Stomach (tissue), 9 donors: ENCODE data around the gene RPP21. TPM values are rescaled to one million over a fixed set of nuclear protein-coding genes. Genes with fewer than 3 reads are reported as not detected.

Experiments used
- DNase-seq, 2 donors: peaks; one replicate each; pipeline versions ENCODE4 v3.0.0 to v3.0.0-alpha.2; 2013 to 2019
- H3K27ac ChIP-seq, 5 donors: fragments of 200-600 bp in 4 of 5; sonication (generic) in 4 of 5; one replicate each; pipeline ENCODE4 v1.5.1; 2013 to 2019; ENCODE audit warnings: mild to moderate bottlenecking in 1 of 5, moderate library complexity in 1 of 5
- H3K27me3 ChIP-seq, 3 donors: fragments of 200-600 bp; sonication (generic); one replicate each; pipeline ENCODE4 v1.5.1; 2017 to 2019; ENCODE audit warnings: mixed run types in 1 of 3
- H3K36me3 ChIP-seq, 4 donors: fragments of 200-600 bp; sonication (generic); 1 replicate in 3 of 4; 2 replicates in 1 of 4; pipeline ENCODE4 v1.5.1; 2016 to 2019
- H3K4me1 ChIP-seq, 4 donors: fragments of 200-600 bp; sonication (generic); one replicate each; pipeline ENCODE4 v1.5.1; 2016 to 2019
- H3K4me3 ChIP-seq, 4 donors: fragments of 200-600 bp; sonication (generic) in 3 of 4; one replicate each; pipeline ENCODE4 v1.5.1; 2016 to 2019; ENCODE audit warnings: mild to moderate bottlenecking in 1 of 4
- H3K9me3 ChIP-seq, 4 donors: fragments of 200-600 bp; sonication (generic); one replicate each; pipeline ENCODE4 v1.5.1; 2016 to 2019
- EP300 ChIP-seq: sonication (generic); formaldehyde crosslinking; IDR thresholded peaks from one replicate; pipeline ENCODE4 v1.6.1; 2017; ENCODE audit warnings: antibody characterized with exemption
- POLR2A ChIP-seq, 4 donors: fragments of 450-650 bp; IDR thresholded peaks; one replicate each; pipeline ENCODE4 v1.6.1; 2016; ENCODE audit warnings: antibody characterized with exemption in 4 of 4, control low read depth in 2 of 4, mild to moderate bottlenecking in 1 of 4, moderate library complexity in 1 of 4
- POLR2AphosphoS5 ChIP-seq, 3 donors: sonication (generic); formaldehyde crosslinking; IDR thresholded peaks; one replicate each; pipeline ENCODE4 v1.6.1; 2016; ENCODE audit warnings: antibody characterized with exemption in 3 of 3
- whole genome bisulfite sequencing, 5 donors: extraction: QIAGEN DNeasy Blood & Tissue Kit in 3 of 5; methylation state at CpG; one replicate each; pipeline versions ENCODE4 v1.1.5 to v1.1.7; 2013 to 2018; 5-methylcytosine and 5-hydroxymethylcytosine counted together
- intact Hi-C: fragments of 100-400 bp; cut with DNase I; formaldehyde crosslinking; loops from one replicate; pipeline ENCODE4 v1.15.1; 2023; ENCODE audit warnings: low total_unique reads
- polyA plus RNA-seq, 3 donors: library from polyadenylated mRNA; stranded (reverse); fragments of 200-250 nt; gene quantifications; one replicate each; pipeline ENCODE4 v1.2.3, GENCODE V29; 2013
- total RNA-seq, 5 donors: library from RNA; depleted of rRNA; stranded (reverse); fragments of >200 nt; gene quantifications; one replicate each; pipeline versions ENCODE4 v1.1.0 to v1.2.3, GENCODE V29; 2014 to 2016
- TF ChIP-seq, protein P1 (sequence below), 7 experiments: fragments of 450-650 bp in 4 of 7; fragments of 200-600 bp in 3 of 7; sonication (generic) in 3 of 7; IDR thresholded peaks; one replicate each; pipeline ENCODE4 v1.5.1; 2016 to 2019; ENCODE audit warnings: antibody characterized with exemption in 7 of 7, control low read depth in 2 of 7, mild to moderate bottlenecking in 1 of 7
- donor health status: healthy with polysubstance abuse.
- donor health status: Bipolar disorder and iron deficiency.
- donor health status: healthy.

Gene RPP21
- total and polyA plus RNA-seq, 8 donors, result 4.5 to 167 (median 119) TPM; not detected in 1

DNA sequence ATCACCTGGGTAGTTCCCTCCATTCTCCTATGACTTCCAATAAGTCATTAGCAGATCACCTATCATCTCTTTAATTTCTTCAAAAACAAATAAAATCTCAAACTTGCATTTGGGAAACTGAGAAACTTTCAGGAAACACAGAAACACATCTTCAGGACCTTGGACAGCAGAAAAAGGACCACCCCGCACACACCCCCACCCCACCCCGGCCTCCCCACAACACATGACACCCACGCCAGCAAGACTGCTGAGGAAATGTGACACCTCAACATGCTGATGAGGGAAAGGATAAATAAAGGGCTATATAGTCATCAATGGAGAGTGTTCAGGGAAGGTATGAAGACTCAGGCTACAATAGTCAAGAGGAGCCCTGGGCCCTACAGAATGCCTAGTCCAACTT lies 33.9 kb upstream of the RPP21 start:
- no peak for DNase-seq
- no peaks in the 10 kb centered on the region for H3K4me1 ChIP-seq
- 81 to 93% (median 86%) methylated on average over 3 of the region's 3 CpGs for WGBS, 5 donors

DNA sequence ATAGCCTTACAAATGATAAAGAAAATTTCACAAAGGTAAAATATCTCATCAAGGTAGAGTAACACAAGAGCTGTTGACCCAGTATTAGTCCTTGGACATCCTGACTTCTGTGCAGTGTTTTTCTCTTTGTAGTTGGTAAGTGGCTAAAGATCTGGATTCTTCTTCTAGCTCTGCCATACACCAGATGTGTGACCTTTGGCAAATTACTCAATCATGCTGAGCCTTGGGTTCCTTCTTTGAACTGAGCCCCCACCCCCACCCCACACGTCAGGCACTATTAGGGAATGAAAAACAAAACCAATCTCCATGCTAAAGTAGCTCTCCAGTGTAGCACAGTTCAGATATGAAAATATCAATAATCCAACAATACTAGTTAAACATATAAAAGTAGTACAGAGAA lies 33.3 kb upstream of the RPP21 start:
- intact Hi-C loops, result no loop called here
- H3K4me3 ChIP-seq, result no peak overlapping the region
- peaks cover 8 to 53% (median 45%) of the 10 kb centered on the region in 4 donors for H3K36me3 ChIP-seq
- no peaks in the 10 kb centered on the region for H3K9me3 ChIP-seq
- H3K27me3 ChIP-seq, result no peaks in the 10 kb centered on the region
- no peak overlapping the region for H3K27ac ChIP-seq
- WGBS, 5 donors, result 73 to 93% (median 90%) methylated on average over 1 of the region's 1 CpG
- no peaks in the 10 kb centered on the region for H3K4me1 ChIP-seq
- TF ChIP-seq POLR2AphosphoS5 (IDR thresholded peaks at IDR 0.05) (no peak), POLR2A (IDR thresholded peaks at IDR 0.05) (no peak), EP300 (no peak)
- TF ChIP-seq, protein P1, sequence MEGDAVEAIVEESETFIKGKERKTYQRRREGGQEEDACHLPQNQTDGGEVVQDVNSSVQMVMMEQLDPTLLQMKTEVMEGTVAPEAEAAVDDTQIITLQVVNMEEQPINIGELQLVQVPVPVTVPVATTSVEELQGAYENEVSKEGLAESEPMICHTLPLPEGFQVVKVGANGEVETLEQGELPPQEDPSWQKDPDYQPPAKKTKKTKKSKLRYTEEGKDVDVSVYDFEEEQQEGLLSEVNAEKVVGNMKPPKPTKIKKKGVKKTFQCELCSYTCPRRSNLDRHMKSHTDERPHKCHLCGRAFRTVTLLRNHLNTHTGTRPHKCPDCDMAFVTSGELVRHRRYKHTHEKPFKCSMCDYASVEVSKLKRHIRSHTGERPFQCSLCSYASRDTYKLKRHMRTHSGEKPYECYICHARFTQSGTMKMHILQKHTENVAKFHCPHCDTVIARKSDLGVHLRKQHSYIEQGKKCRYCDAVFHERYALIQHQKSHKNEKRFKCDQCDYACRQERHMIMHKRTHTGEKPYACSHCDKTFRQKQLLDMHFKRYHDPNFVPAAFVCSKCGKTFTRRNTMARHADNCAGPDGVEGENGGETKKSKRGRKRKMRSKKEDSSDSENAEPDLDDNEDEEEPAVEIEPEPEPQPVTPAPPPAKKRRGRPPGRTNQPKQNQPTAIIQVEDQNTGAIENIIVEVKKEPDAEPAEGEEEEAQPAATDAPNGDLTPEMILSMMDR (IDR thresholded peaks at IDR 0.05), result no peak
- no peak for DNase-seq

More for the DNA sequence above, 33.9 kb upstream of the RPP21 start:
- H3K4me3 ChIP-seq, result no peak overlapping the region
- no peak overlapping the region for H3K27ac ChIP-seq
- intact Hi-C loops, result no loop called here
- H3K27me3 ChIP-seq, result no peaks in the 10 kb centered on the region
- peaks cover 8 to 51% (median 45%) of the 10 kb centered on the region in 4 donors for H3K36me3 ChIP-seq
- no peaks in the 10 kb centered on the region for H3K9me3 ChIP-seq
- TF ChIP-seq POLR2A (IDR thresholded peaks at IDR 0.05), result no peak
- no peak for TF ChIP-seq POLR2AphosphoS5 (IDR thresholded peaks at IDR 0.05)
- TF ChIP-seq, protein P1 (IDR thresholded peaks at IDR 0.05), result no peak
- TF ChIP-seq EP300, result no peak

DNA sequence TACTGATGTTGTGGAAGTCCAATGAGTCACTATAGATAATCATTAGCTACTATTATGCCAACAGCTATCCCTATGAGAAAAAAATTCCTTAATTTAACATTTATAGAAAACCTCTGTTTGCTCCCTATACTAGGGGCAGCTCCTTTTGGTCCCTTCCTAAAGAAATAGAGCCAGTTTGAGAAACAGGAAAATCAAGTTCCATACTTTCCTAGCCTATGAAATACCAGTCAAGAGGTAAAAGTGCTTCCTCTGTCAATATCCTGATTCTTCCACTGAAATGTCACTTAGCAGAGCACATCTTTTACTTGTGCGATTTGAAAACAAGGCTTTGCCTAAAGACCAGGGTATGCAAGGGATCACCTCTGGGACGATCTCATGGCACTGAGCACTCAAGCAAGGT lies 32.7 kb upstream of the RPP21 start:
- H3K4me3 ChIP-seq, result no peak overlapping the region
- no peaks in the 10 kb centered on the region for H3K9me3 ChIP-seq
- TF ChIP-seq POLR2AphosphoS5 (IDR thresholded peaks at IDR 0.05) (no peak), POLR2A (IDR thresholded peaks at IDR 0.05) (no peak), EP300 (no peak)
- TF ChIP-seq, protein P1 (IDR thresholded peaks at IDR 0.05), result no peak
- 91 to 98% (median 94%) methylated on average over 2 of the region's 2 CpGs for WGBS, 5 donors
- no peaks in the 10 kb centered on the region for H3K27me3 ChIP-seq
- intact Hi-C loops, result no loop called here
- H3K4me1 ChIP-seq, result peaks cover 0 to under 1% (median 0%) of the 10 kb centered on the region in 4 donors
- peaks cover 8 to 55% (median 44%) of the 10 kb centered on the region in 4 donors for H3K36me3 ChIP-seq
- DNase-seq, result no peak
- H3K27ac ChIP-seq, result no peak overlapping the region

DNA sequence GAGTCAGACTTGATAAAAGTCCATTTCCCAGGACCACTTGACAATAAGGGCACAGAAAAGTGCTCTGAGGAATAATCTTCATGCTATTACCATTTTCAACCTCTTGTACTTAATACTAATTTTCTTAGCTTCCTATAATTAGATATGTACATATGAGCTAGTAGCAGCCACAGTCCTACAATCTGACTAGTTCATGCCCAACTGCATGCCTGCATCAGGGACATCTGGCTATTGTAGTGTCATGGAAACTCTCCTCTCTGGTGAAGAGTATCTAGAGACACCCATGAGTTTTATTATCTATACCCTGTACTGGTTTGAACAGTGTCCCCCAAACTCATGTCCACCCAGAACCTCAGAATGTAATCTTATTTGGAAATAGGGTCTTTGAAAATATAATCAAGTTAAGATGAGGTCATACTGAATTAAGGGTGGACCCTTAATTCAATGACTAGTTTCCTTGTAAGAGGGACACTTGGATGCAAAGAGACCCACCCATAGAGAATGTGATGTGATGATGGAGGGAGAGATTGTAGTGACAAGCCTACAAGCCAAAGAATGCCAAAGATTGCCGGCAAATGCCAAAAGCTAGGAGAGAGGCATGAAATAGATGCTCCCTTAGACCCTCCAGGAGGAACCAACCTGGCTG lies 32.2 kb upstream of the RPP21 start:
- TF ChIP-seq, protein P1 (IDR thresholded peaks at IDR 0.05), result no peak
- TF ChIP-seq POLR2AphosphoS5 (IDR thresholded peaks at IDR 0.05), result no peak
- TF ChIP-seq EP300, result no peak
- no peak for TF ChIP-seq POLR2A (IDR thresholded peaks at IDR 0.05)
- DNase-seq, result no peak

More for the DNA sequence above, 32.2 kb upstream of the RPP21 start:
- H3K9me3 ChIP-seq, result no peaks in the 10 kb centered on the region
- peaks cover 0 to 4% (median 0%) of the 10 kb centered on the region in 4 donors for H3K4me1 ChIP-seq
- no peaks in the 10 kb centered on the region for H3K27me3 ChIP-seq
- H3K4me3 ChIP-seq, result no peak overlapping the region
- H3K36me3 ChIP-seq, result peaks cover 8 to 55% (median 44%) of the 10 kb centered on the region in 4 donors
- no peak overlapping the region for H3K27ac ChIP-seq
- intact Hi-C loops, result no loop called here
- WGBS, 5 donors, result 95 to 100% (median 100%) methylated on average over 1 of the region's 1 CpG
